Nephron progenitor cell (in vitro differentiated cells): ENCODE measurements around the gene TPBGL.

ENCODE experiments used
- DNase-seq: peaks from one replicate; pipeline ENCODE4 v3.0.0; 2021
- H3K27ac Mint-ChIP-seq: 2 replicates; pipeline ENCODE4 v1.8.0; 2021; ENCODE audit warnings: mild to moderate bottlenecking, moderate library complexity, mixed read lengths
- H3K27me3 Mint-ChIP-seq: 2 replicates; pipeline ENCODE4 v1.8.0; 2021; ENCODE audit warnings: mild to moderate bottlenecking, low read depth, mixed read lengths; ENCODE audit not compliant: poor library complexity
- H3K36me3 Mint-ChIP-seq: 2 replicates; pipeline ENCODE4 v1.8.0; 2021; ENCODE audit warnings: low read depth, mixed read lengths
- H3K4me1 Mint-ChIP-seq: 2 replicates; pipeline ENCODE4 v1.8.0; 2021; ENCODE audit warnings: mixed read lengths
- H3K4me3 Mint-ChIP-seq: 2 replicates; pipeline ENCODE4 v1.8.0; 2021; ENCODE audit warnings: mild to moderate bottlenecking, moderate library complexity, mixed read lengths
- H3K9me3 Mint-ChIP-seq: 2 replicates; pipeline ENCODE4 v1.8.0; 2021; ENCODE audit warnings: mild to moderate bottlenecking, moderate library complexity, mixed read lengths
- TF ChIP-seq, protein P1 (sequence below): fragments of 200-600 bp; sonication (generic); IDR thresholded peaks from 2 replicates; pipeline ENCODE4 v1.5.0; 2021; ENCODE audit warnings: antibody characterized with exemption

The TPBGL gene

DNA sequence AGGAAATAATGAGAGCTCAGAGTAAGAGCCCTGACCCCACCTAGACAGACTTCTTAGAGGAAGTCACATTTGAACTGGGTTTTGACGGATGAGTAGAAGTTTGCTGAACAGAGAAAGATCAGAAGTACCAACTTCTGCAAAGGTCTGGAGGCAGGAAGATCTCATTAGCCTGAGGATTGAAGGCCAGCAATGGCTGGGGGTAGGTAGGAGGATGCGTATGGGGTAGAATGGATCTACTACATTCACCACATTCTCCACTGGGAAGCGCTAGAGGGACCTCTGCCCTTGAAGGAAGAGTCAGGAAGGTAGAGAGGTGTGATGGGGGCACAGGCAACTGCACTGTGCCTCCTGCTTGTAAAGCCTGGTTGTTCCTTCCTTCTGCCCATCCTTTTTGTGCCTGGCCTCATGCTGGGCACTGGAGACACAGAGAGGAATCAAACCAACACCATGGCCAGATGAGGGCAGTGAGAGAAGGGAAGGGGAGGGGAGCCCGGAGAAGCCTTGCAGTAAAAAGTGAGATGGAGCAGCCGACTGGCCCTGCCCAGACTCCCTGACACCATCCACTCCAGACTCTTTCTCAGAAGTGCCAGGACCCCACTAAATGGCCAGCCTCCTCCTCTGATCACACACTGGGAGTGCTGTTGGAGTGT lies 4.9 kb downstream of the TPBGL start:
- H3K4me3 Mint-ChIP-seq = no peak overlapping the region
- H3K27me3 Mint-ChIP-seq = peaks cover 59% of the 10 kb centered on the region

DNA sequence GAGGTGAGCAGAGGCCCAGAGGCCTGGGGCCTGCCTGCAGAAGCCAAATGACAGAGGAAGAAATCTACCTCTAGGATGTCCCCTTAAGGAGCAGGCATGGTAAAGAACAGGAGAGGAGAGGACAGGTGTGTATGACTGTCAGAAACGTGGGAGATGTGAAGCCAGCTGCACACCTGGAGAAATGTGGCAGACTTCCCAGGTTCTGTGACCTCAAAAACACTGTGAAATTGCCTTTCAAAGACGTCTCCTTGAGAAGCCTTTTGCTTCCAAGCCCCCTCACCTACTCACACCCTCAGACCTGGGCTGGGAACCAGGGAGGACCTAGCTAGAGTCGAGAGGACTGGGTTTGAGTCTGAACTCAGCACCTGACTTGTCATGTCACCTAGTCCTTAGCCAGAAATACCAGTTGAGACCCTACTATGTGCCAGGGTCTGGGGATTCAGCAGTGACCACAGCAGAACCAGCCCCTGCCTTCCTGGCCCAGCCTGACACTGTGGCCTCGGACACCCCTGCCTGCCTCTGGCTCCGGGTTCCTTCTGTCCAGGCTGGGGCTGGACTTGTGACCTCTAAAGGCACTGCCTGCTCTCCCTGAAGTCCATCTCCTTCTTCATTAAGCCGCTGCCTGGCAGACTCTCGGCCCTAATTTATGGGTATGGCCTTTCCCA lies 5.6 kb downstream of the TPBGL start:
- H3K4me1 Mint-ChIP-seq = peaks cover 26% of the 10 kb centered on the region
- peak; percentile 41 for DNase-seq
- H3K27me3 Mint-ChIP-seq = peaks cover 58% of the 10 kb centered on the region
- no peak overlapping the region for H3K4me3 Mint-ChIP-seq
- no peaks in the 10 kb centered on the region for H3K9me3 Mint-ChIP-seq
- TF ChIP-seq, protein P1, sequence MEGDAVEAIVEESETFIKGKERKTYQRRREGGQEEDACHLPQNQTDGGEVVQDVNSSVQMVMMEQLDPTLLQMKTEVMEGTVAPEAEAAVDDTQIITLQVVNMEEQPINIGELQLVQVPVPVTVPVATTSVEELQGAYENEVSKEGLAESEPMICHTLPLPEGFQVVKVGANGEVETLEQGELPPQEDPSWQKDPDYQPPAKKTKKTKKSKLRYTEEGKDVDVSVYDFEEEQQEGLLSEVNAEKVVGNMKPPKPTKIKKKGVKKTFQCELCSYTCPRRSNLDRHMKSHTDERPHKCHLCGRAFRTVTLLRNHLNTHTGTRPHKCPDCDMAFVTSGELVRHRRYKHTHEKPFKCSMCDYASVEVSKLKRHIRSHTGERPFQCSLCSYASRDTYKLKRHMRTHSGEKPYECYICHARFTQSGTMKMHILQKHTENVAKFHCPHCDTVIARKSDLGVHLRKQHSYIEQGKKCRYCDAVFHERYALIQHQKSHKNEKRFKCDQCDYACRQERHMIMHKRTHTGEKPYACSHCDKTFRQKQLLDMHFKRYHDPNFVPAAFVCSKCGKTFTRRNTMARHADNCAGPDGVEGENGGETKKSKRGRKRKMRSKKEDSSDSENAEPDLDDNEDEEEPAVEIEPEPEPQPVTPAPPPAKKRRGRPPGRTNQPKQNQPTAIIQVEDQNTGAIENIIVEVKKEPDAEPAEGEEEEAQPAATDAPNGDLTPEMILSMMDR = no peak
- H3K27ac Mint-ChIP-seq = no peak overlapping the region
- no peaks in the 10 kb centered on the region for H3K36me3 Mint-ChIP-seq

More for the DNA sequence above, 4.9 kb downstream of the TPBGL start:
- peaks cover 26% of the 10 kb centered on the region for H3K4me1 Mint-ChIP-seq
- TF ChIP-seq, protein P1 = no peak
- DNase-seq = no peak
- no peaks in the 10 kb centered on the region for H3K36me3 Mint-ChIP-seq
- no peak overlapping the region for H3K27ac Mint-ChIP-seq
- no peaks in the 10 kb centered on the region for H3K9me3 Mint-ChIP-seq

DNA sequence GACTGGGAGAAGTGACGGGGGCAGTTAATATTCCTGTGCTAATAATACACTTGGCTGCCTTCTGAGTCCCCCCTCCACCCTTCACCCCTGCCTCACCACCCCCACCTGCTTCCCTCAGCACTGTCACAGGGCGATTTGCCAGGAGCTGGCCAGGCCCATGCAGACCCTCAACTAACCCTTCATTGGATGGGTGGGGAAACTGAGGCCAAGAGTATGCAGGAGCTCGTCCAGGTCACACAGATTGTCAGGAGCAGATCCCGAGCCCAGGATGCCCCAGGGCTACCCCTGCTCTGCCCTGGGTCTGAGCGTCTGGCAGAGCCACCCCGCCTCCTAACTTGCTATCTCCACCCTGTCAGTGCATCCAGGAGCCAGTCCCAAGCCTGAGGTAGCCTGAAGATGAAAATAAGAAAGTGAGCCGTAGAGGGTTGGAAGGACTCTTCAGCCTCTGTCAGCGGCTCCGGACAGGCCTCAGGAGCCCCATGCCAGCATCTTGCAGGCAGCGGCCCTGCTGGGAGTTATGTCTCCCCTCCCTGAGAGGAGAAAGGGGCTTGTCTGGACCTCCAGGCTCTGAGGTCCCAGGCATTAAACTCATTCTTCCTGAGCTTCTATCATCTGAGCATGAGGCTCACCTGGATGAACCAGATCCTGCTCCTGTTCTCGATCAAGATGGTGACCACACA lies 6.2 kb downstream of the TPBGL start:
- DNase-seq = no peak
- no peak overlapping the region for H3K27ac Mint-ChIP-seq
- H3K4me1 Mint-ChIP-seq = peaks cover 26% of the 10 kb centered on the region
- no peaks in the 10 kb centered on the region for H3K36me3 Mint-ChIP-seq
- peaks cover 56% of the 10 kb centered on the region for H3K27me3 Mint-ChIP-seq
- no peak overlapping the region for H3K4me3 Mint-ChIP-seq
- no peaks in the 10 kb centered on the region for H3K9me3 Mint-ChIP-seq
- TF ChIP-seq, protein P1 = no peak

DNA sequence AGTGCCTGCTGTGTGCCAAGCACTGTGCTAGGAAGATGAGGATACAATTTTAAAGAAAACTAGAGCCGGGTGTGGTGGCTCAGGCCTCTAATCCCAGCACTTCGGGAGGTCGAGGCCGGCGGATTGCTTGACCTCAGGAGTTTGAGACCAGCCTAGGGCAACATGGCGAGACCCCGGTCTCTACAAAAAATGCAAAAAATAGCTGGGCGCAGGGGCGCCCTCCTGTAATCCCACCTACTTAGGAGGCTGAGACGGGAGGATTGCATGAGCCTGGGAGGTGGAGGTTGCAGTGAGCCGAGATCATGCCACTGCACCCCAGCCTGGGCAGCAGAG lies 8.3 kb downstream of the TPBGL start:
- Mint-ChIP-seq H3K4me1 (peaks cover 21% of the 10 kb centered on the region), H3K36me3 (no peaks in the 10 kb centered on the region), H3K27me3 (peaks cover 35% of the 10 kb centered on the region), H3K27ac (peak overlapping the region; percentile 69), H3K9me3 (peaks cover 13% of the 10 kb centered on the region), H3K4me3 (no peak overlapping the region)
- TF ChIP-seq, protein P1 = no peak
- no peak for DNase-seq

DNA sequence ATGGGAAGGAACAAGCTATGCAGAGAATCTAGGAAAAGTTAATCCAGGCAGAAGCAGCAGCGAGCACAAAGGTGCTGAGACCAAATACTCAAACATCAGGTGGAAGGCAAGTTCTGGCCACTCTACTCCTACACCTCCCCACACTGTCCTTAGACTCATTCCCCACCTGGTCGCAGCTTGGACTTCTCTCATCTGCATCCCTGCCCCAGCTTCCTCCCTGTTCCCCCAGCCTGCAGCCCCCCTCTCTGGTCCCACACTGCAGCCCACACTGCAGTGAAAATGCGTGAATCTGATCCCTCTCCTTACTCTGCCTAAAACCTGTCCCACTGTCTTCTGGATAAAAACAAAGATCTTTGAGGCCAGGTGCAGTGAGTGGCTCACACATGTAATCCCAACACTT lies 9.1 kb downstream of the TPBGL start:
- Mint-ChIP-seq H3K4me3 (no peak overlapping the region), H3K36me3 (no peaks in the 10 kb centered on the region), H3K27ac (no peak overlapping the region), H3K9me3 (peaks cover 19% of the 10 kb centered on the region), H3K27me3 (peaks cover 27% of the 10 kb centered on the region), H3K4me1 (peaks cover 21% of the 10 kb centered on the region)
- TF ChIP-seq, protein P1 = no peak
- no peak for DNase-seq
